Fibroblast of mammary gland (primary cell): ENCODE data around the gene MAGED2.

Source experiments
- DNase-seq: peaks from one replicate; pipeline ENCODE4 v3.0.0-alpha.2; 2010; ENCODE audit warnings: low read depth
- H3K4me3 ChIP-seq: 2 replicates; pipeline ENCODE4 v1.5.1; 2011; ENCODE audit warnings: low read depth, mild to moderate bottlenecking, low read length, moderate library complexity; ENCODE audit not compliant: control insufficient read depth
- TF ChIP-seq, protein P1 (sequence below): conservative IDR thresholded peaks from 2 replicates; pipeline ENCODE4 v1.5.1; 2011; ENCODE audit warnings: low read depth, low read length, inconsistent platforms; ENCODE audit not compliant: control insufficient read depth, insufficient read depth

The MAGED2 gene

GRCh38 chrX:54818221-54818620 lies 10.7 kb downstream of the MAGED2 start:
- DNase-seq, result no peak
- TF ChIP-seq, protein P1, sequence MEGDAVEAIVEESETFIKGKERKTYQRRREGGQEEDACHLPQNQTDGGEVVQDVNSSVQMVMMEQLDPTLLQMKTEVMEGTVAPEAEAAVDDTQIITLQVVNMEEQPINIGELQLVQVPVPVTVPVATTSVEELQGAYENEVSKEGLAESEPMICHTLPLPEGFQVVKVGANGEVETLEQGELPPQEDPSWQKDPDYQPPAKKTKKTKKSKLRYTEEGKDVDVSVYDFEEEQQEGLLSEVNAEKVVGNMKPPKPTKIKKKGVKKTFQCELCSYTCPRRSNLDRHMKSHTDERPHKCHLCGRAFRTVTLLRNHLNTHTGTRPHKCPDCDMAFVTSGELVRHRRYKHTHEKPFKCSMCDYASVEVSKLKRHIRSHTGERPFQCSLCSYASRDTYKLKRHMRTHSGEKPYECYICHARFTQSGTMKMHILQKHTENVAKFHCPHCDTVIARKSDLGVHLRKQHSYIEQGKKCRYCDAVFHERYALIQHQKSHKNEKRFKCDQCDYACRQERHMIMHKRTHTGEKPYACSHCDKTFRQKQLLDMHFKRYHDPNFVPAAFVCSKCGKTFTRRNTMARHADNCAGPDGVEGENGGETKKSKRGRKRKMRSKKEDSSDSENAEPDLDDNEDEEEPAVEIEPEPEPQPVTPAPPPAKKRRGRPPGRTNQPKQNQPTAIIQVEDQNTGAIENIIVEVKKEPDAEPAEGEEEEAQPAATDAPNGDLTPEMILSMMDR, result no peak
- H3K4me3 ChIP-seq, result no peak overlapping the region

GRCh38 chrX:54819201-54819600 lies 11.7 kb downstream of the MAGED2 start:
- TF ChIP-seq, protein P1, result no peak

DNA sequence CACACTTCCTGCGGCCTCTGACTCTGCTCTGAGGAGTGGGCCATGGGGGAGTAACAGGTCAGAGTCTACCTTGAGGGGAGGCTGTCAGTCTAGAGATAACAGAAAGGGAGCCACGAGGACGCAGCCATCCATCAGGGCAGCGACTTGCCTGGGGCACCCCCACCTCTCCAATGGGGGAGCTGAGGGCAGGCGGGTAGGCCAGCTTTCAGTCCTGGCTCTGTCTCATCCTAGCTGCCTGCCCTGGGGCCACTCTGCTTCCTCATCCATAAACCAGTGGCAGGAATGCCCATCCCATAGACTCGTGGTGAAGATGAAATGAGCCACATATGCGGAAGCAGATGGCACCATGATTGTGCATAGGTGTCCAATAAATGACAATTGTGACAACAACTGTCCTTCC lies 13.2 kb downstream of the MAGED2 start:
- no peak for DNase-seq
- no peak overlapping the region for H3K4me3 ChIP-seq
- TF ChIP-seq, protein P1, result no peak

More at GRCh38 chrX:54819201-54819600, 11.7 kb downstream of the MAGED2 start:
- DNase-seq, result no peak
- H3K4me3 ChIP-seq, result no peak overlapping the region

DNA sequence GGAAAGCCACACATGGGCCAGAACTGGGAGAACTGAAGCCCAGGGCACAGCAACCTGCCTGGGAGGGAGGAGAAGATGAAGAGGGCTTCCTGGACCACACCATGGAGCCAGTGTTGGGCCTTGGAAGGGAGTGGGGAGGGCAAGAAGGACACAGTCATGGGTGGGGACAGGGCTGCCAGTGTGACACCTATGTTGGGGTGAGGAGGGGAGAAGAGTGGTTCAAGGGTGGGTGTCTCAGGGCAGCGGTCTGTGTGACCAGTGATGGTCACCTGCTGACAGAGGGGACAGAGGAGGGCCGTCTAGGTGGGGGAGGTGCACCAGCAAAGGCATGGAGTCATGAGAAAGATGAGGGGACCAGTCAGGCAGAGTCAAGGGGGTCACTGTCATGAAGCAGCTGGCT lies 13.8 kb downstream of the MAGED2 start:
- DNase-seq, result no peak
- H3K4me3 ChIP-seq, result no peak overlapping the region
- TF ChIP-seq, protein P1, result no peak

DNA sequence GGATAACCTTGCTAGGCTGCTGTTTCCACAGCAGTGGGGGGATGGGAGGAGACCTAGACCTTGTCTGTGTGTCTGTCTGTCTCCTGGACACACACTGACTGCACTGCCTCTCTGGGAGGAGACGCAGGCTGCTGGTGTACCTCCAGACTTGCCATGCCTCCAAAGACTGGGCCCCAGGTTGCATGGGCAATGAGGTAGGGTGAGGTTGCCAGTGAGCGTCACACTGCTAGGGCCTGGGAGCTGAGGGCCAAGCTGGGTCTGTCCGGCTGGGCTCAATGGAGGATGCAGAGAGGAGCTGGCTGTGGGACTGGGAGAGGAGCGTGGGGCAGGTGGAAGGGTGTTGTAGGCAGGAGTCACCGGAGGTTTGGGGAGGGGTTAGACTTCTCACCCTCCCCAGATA lies 16.6 kb downstream of the MAGED2 start:
- DNase-seq, result no peak
- no peak overlapping the region for H3K4me3 ChIP-seq
- TF ChIP-seq, protein P1, result no peak

DNA sequence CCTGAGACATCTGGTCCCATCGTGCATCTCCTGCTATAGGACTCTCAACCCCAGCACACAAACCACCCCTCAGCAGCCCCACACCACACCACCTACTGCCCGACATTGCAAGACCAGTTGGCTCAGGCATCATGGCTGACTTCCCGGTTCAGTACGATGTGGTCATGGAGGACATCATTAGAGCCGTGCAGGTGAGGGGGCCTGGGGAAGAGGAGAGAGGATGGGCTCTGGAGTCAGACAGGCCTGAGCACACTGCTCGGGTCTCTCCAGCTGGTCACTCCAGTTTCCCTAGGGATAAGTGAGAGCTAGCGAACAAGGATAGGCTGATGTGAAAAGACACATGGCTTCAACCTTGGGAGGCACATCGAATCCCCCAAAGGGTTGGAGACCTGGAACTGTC lies 17.2 kb downstream of the MAGED2 start:
- DNase-seq, result no peak
- TF ChIP-seq, protein P1, result no peak
- H3K4me3 ChIP-seq, result no peak overlapping the region
